Activated naive CD8-positive, alpha-beta T cell (primary cell): ENCODE data around the gene PRLH.
A peak's percentile ranks its signal among the peaks of the same experiment; 100 is the strongest.
"Not testable (repeated sequence)": the region's sequence is repeated elsewhere in the genome, so short reads cannot be mapped to it uniquely, and the experiment has no call there.

Experiments used
- H3K27ac Mint-ChIP-seq: one replicate; pipeline ENCODE4 v1.8.0; 2021; ENCODE audit warnings: mixed read lengths
- H3K27me3 Mint-ChIP-seq: one replicate; pipeline ENCODE4 v1.8.0; 2021; ENCODE audit warnings: mixed read lengths
- H3K36me3 Mint-ChIP-seq: one replicate; pipeline ENCODE4 v1.8.0; 2021; ENCODE audit warnings: mixed read lengths
- H3K4me1 Mint-ChIP-seq: one replicate; pipeline ENCODE4 v1.8.0; 2021; ENCODE audit warnings: low read depth, mixed read lengths
- H3K4me3 Mint-ChIP-seq: one replicate; pipeline ENCODE4 v1.8.0; 2021; ENCODE audit warnings: mild to moderate bottlenecking, mixed read lengths
- H3K9me3 Mint-ChIP-seq: one replicate; pipeline ENCODE4 v1.8.0; 2021; ENCODE audit warnings: low read depth, mixed read lengths

The PRLH gene

DNA sequence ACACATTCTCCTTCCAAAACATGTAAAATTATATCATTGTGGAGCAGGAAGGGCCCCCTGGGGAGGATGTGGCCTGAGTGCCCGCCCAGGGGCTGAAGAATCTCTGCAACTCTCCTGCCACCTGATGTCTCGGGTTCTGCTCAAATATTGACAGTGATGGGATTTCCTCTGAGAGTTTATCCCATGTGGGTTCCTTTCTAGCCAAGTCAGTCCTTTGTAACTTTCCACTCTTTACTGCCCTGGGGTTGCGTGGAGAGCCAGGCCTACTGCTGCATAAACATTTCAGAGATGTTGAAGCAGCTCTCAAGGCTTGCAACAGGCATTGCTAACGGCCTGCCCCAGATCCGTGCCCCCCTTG lies 28.1 kb downstream of the PRLH start:
- no peak overlapping the region for H3K27ac Mint-ChIP-seq
- no peaks in the 10 kb centered on the region for H3K27me3 Mint-ChIP-seq
- H3K36me3 Mint-ChIP-seq, result no peaks in the 10 kb centered on the region
- H3K4me3 Mint-ChIP-seq, result no peak overlapping the region
- peaks cover 14% of the 10 kb centered on the region for H3K4me1 Mint-ChIP-seq
- no peaks in the 10 kb centered on the region for H3K9me3 Mint-ChIP-seq

DNA sequence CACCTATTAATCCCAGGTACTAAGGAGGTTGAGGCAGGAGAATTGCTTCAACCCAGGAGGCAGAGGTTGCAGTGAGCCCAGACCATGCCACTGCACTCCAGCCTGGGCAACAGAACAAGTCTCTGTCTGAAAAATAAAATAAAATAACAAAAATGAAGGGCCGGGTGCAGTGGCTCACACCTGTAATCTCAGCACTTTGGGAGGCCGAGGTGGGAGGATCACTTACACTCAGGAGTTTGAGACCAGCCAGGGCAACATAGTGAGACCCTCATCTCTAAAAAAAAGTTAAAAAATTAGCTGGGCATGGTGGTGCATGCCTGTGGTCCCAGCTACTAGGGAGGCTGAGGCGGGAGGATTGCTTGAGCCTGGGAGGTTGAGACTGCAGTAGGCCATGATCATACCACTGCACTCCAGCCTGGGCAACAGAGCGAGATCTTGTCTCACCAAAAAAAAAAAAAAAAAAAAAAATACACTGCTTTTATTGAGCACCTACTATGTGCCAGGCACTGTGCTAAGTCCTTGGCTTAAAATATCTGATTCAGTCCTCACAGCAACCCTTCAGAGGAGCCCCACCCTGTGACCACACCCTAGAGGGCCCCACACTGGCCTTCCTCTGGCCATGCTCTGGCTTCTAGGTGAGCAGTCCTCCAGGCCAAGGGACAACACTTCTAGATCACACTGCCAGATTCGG lies 29.6 kb downstream of the PRLH start:
- H3K4me1 Mint-ChIP-seq, H3K27me3 Mint-ChIP-seq, H3K36me3 Mint-ChIP-seq, H3K27ac Mint-ChIP-seq, H3K4me3 Mint-ChIP-seq, H3K9me3 Mint-ChIP-seq: not testable (repeated sequence)

DNA sequence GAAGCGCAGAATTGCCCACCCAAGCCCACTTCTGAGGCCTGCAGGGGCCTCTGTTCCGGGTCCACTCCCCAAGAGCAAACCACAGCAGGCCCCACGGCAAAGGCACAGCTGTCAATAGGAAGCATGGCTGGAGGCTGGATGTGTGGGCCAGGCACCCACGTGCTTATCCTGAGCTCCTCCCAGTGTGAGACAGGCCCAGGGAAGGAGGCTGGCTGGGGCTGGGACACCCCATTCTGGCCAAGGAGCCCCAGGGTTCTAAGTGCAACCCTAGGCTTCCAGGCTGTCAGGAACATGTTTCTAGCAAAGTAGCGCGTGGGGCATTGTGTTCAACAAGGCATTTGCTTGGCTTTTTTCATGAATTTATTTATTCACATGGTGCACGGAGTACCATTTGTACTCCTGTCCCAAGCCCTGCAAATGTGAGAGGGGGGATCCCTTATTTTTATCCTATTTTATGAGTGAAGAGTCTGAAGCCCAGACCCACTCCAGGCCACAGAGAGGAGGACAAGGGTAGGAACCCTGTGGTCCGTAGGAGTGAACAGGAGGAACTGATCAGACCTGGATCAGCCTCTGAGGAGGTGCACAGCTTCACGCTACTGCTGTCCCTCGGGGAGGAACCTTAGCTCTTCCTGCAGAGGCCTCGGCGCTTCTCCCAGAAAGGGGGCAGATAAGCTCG lies 30.3 kb downstream of the PRLH start:
- Mint-ChIP-seq H3K9me3 (no peaks in the 10 kb centered on the region), H3K36me3 (no peaks in the 10 kb centered on the region), H3K4me3 (no peak overlapping the region), H3K4me1 (peaks cover 1% of the 10 kb centered on the region), H3K27ac (no peak overlapping the region), H3K27me3 (no peaks in the 10 kb centered on the region)

DNA sequence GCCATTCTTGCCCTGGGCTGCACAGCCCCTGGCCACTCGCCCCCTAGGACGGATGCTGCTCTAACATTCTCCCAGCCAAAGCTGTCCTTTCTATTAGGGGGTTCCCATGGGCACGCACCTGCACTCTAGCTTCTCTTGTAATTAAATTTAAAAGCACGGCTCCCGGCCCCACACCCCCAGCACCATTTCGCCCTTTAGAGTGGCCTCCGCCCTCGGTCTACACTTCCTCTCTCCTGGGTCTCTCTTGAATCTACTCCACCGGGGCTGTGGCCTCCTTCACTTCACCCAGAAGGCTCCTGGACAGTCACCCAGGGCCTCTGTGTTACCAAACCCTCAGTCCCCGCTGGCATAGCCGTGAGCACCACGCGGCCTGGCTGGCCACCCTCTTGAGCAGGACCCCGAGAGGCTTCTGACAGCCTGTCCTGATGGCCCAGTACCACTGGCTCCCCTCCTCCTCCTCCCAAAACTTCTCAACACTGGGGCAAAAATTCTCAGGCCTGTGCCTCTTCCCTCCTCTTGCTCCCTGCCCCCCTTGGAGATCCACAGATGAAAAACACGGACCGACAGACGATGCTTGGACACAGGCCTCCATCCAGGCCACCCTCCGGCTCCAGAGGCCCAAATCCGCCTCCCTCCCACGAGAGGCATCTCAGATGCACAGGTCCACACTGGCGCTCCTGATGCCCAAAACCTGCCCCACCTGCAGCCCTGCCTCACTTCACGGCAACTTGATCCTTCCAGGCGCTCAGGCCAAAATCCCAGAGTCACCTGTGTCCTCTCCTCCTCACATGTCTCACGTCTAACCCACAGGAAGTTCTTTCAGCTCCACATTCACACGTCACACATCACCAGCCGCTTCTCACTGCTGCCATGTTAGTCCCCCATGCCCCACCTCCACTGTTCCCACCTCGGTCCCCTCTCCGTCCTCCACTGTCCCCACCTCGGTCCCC lies 31.1 kb downstream of the PRLH start:
- Mint-ChIP-seq H3K9me3 (no peaks in the 10 kb centered on the region), H3K27me3 (no peaks in the 10 kb centered on the region), H3K36me3 (no peaks in the 10 kb centered on the region), H3K4me1 (no peaks in the 10 kb centered on the region), H3K4me3 (no peak overlapping the region), H3K27ac (no peak overlapping the region)

DNA sequence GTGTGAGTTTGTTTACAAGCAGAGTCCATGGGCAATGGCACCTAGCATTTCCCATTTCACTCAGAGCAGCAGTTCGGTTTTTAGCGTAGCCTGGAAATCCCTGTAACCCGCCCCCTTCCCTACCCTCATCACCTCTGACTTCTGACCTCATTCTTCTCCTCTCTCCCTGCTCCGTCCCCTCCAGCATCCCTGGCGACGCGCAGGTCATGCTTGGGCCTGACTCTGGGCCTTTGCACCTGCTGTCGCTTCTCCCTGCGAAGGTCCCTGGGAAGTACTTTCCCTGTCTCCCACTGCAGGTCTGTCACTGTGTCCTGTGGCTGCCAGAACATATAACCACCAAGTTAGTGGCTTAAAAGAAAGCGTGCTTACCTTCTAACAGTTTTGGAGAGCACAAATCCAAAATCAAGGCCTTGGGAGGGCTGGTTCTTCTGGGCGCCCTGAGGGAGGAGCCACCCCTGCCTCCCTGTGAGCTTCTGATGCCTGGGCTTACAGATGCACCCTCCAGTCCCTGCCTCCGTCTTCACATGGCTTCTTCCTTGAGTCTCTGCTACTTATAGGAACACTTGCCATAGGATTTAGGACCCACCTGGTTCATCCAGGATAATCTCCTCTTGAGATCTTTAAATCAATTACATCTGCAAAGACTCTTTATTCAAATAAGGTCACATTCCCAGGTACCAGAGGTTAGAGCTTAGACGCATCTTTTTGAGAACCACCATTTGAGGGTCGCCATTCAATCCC lies 32.3 kb downstream of the PRLH start:
- Mint-ChIP-seq H3K4me3 (no peak overlapping the region), H3K4me1 (peaks cover 10% of the 10 kb centered on the region), H3K27ac (no peak overlapping the region), H3K36me3 (no peaks in the 10 kb centered on the region), H3K27me3 (no peaks in the 10 kb centered on the region), H3K9me3 (no peaks in the 10 kb centered on the region)

DNA sequence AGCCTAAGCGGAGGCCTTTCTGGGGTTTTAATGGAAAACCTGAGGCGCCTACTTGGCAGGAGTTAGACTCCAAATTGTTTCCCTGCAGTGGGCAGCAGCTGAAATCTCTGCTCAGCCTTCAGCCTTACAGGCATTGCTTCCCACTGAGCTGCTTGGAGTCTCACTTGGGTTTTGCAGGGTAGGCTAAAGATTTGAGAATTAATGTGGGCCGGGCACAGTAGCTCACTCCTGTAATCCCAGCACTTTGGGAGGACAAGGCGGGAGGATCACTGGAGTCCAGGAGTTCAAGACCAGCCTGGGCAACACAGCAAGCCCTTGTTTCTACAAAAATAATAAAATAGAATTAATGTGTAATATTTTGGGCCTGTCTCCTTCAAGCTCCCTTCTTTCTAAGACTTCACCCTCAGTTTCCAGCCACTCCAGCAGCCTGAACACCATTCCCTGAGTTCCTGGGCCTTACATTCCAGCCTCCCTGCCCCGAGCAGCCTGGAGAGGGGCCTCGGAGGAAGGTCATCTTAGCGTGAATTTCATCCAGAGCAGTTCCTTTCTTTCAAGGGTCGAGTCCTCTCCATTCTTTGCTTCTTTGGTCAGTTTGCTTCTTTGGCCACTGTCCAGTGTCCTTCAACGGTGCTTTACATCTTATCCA lies 33.2 kb downstream of the PRLH start:
- peaks cover 16% of the 10 kb centered on the region for H3K4me1 Mint-ChIP-seq
- H3K27me3 Mint-ChIP-seq, result no peaks in the 10 kb centered on the region
- no peaks in the 10 kb centered on the region for H3K9me3 Mint-ChIP-seq
- H3K27ac Mint-ChIP-seq, result no peak overlapping the region
- no peak overlapping the region for H3K4me3 Mint-ChIP-seq
- H3K36me3 Mint-ChIP-seq, result no peaks in the 10 kb centered on the region

DNA sequence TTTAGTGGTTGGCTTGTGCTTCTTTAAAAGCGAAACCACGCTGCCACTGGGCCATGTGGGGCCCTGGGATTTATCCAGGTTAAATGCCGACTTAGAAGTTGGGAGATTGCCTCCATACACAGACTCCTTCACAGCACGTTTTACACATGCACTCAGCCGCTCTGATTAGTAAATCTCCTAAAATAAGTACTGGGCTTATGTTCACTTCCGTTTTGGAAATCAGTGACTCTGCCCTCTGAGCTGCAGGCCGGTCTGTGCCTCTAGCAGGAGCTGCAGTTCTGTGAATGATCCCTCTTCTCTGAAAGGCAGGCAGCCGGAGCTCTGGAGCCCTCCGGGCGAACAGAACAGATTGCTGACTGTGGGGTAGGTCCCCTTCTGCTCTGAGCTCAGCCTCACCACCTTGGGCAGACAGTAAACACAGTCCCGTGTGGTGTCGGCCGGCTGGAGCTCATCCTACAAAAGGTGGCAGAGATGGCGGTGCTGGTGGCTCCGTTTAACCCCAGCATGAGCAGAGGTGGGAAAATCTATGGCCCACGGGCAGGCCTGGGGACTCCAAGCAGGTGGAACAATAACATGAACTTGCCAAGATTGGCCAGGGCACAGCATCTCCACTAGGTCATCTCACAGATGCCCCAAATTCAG lies 34.0 kb downstream of the PRLH start:
- Mint-ChIP-seq H3K4me3 (no peak overlapping the region), H3K9me3 (no peaks in the 10 kb centered on the region), H3K27me3 (no peaks in the 10 kb centered on the region), H3K36me3 (no peaks in the 10 kb centered on the region), H3K27ac (no peak overlapping the region), H3K4me1 (peaks cover 22% of the 10 kb centered on the region)

DNA sequence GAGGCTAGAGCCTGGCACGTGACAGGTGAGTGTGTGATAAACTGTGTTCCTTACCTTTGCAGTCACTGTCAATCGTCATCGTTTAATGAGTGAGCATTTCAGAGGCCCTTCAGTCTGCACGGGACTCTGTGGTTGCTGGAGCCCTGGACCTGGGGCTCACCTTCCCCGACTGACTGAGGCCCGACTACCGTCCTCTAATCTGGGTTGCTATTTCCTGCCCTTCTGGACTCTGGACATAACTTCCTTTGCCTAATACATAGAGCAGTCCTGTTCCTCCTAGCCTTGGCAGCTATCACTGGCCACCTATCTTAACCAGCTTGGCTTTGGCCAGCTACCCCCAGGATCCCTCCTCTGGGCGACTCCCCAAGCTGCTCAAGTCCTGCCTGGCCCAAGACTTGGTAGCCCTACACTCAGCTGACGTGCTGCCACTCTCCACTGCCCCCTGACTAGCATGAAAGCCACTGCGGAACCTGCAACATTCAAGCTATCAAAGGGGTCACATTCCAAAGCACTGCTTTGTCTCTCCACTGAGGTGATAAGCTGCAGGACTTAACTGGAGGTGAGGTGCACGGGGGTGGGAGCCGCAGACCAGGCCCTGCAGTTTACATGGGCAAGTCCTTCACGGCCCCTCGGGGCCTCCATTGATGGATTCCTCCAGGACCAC lies 35.2 kb downstream of the PRLH start:
- Mint-ChIP-seq H3K27ac (no peak overlapping the region), H3K27me3 (no peaks in the 10 kb centered on the region), H3K4me3 (no peak overlapping the region), H3K36me3 (no peaks in the 10 kb centered on the region), H3K4me1 (peaks cover 23% of the 10 kb centered on the region), H3K9me3 (no peaks in the 10 kb centered on the region)

DNA sequence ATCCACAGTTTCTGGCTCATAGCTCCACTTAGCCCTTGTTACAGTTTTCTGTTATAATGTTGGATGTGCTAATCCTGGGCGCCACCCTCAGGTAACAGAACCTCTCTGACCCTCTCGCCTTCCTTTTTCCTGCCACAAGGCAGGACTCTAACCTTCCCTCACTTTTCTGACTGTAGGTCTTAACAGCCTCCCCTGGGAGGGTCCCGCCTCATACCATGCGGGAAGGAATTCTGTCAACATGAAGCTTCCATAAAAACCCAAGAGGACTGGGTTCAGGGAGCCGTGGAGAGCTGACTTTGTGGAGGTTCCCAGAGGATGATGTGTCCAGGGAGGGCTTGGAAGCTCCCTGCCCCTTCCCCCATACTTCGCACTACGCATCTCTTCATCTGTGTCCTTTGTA lies 36.0 kb downstream of the PRLH start:
- no peak overlapping the region for H3K27ac Mint-ChIP-seq
- no peaks in the 10 kb centered on the region for H3K27me3 Mint-ChIP-seq
- H3K9me3 Mint-ChIP-seq, result no peaks in the 10 kb centered on the region
- H3K4me3 Mint-ChIP-seq, result no peak overlapping the region
- peaks cover 23% of the 10 kb centered on the region for H3K4me1 Mint-ChIP-seq
- no peaks in the 10 kb centered on the region for H3K36me3 Mint-ChIP-seq

DNA sequence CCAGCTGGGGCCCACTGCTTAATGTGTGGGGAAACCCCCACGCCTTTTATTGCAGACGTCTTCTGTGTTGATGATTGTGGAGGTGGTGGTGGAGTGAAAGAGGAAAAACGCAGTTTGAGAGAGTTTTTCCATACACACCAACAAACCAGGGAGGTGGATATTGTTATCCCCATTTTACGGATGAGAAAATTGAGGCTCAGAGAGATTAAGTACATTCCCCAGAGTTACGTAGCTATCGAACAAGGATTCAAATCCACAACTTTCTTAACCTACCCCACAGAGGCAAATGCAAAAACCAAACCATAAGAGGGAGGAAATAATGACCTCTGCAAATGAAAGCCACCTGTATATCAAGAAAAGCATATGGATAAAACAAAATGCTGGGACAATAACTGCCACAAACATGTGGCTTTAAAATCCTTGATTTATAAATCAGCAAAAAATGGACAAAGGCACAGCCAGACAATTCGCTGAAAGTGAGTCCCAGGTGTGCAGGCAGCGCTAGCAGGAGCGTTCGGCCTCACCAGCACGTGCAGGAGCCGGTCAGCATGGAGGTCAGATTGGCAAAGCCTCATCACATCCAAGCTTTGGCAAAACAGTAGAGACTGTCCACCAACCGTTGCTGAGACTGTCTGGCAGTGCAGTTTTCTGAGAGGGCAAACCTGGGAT lies 36.8 kb downstream of the PRLH start:
- H3K27me3 Mint-ChIP-seq, result no peaks in the 10 kb centered on the region
- H3K9me3 Mint-ChIP-seq, result no peaks in the 10 kb centered on the region
- peaks cover 23% of the 10 kb centered on the region for H3K4me1 Mint-ChIP-seq
- H3K27ac Mint-ChIP-seq, result peak overlapping the region; percentile 73
- H3K36me3 Mint-ChIP-seq, result no peaks in the 10 kb centered on the region
- peak overlapping the region; percentile 51 for H3K4me3 Mint-ChIP-seq

DNA sequence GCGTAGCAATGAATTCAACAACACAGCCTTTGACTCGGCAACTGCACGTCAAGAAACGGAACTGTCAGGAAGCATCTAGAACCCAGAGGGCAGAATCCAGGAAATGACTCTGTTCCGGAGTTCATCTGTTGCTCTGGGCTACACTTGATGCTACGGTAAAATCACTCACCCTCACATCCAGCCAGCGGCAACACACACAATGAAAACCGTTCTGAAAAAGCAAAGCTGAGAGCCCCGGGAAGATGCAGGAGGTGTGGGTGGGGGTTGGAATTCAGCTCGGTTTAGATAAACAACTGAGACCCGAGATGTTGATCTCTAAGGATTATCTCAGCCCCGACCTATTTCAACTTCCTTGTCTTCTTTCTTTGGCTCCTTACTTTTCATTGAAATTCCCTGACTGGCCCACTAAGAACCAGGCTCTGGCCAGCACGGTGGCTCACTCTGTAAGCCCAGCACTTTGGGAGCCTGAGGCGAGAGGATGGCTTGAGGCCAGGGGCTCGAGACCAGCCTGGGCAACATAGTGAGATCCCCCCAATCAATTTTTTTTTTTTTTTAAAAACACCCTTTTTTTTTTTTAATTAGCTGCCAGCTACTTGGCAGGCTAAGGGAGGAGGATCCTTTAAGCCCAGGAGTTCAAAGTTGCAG lies 37.5 kb downstream of the PRLH start:
- H3K4me1 Mint-ChIP-seq, result peaks cover 23% of the 10 kb centered on the region
- H3K36me3 Mint-ChIP-seq, result no peaks in the 10 kb centered on the region
- H3K27ac Mint-ChIP-seq, result peak overlapping the region; percentile 73
- H3K27me3 Mint-ChIP-seq, result no peaks in the 10 kb centered on the region
- H3K9me3 Mint-ChIP-seq, result no peaks in the 10 kb centered on the region
- H3K4me3 Mint-ChIP-seq, result peak overlapping the region; percentile 51

DNA sequence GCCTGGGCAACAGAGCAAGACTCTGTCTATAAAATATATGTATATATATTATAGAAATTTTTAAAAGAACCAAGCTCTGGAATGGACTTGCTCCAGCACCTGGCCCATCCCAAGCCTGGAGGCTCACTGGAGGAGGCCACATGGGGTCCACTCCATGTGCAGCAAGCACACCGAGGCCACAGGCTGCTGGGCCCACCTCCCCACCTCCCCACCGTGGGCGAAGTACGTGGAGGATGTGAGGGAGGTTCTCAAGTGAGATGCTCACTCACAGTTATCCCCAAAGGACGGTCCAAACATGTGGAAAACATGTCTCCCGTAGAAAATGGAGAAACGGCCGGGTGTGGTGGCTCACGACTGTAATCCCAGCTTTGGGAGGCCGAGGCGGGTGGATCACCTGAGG lies 38.0 kb downstream of the PRLH start:
- Mint-ChIP-seq H3K4me1 (peaks cover 23% of the 10 kb centered on the region), H3K27ac (no peak overlapping the region), H3K36me3 (no peaks in the 10 kb centered on the region), H3K4me3 (no peak overlapping the region), H3K9me3 (no peaks in the 10 kb centered on the region), H3K27me3 (no peaks in the 10 kb centered on the region)

DNA sequence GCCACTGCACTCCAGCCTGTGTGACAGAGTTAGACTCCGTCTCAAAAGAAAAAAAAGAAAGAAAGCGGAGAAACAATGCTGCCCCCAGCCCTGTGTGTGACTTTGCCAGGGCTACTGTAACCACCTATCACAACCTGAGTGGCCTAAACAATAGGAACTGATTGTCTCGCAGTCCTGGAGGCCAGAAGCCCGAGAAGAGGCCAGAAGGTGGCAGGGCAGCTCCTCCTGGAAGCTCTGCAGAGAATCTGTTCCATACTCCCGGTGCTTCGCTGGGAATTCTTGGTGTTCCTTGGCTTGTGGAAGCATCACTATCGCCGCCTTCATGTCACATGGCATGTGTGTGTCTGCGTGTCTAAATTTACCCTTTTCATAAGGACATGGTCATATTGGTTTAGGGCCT lies 38.6 kb downstream of the PRLH start:
- no peak overlapping the region for H3K4me3 Mint-ChIP-seq
- no peaks in the 10 kb centered on the region for H3K27me3 Mint-ChIP-seq
- no peaks in the 10 kb centered on the region for H3K9me3 Mint-ChIP-seq
- no peak overlapping the region for H3K27ac Mint-ChIP-seq
- H3K4me1 Mint-ChIP-seq, result peaks cover 23% of the 10 kb centered on the region
- no peaks in the 10 kb centered on the region for H3K36me3 Mint-ChIP-seq
